ENCODE results near the gene HDC. TPM values are rescaled to one million over a fixed set of nuclear protein-coding genes. Genes with fewer than 3 reads are reported as not detected.

The HDC gene
- total and polyA plus RNA-seq, 2 donors (not counting 3 experiments of a cell fraction or from before 2014, with no cell fraction given) = not detected

DNA sequence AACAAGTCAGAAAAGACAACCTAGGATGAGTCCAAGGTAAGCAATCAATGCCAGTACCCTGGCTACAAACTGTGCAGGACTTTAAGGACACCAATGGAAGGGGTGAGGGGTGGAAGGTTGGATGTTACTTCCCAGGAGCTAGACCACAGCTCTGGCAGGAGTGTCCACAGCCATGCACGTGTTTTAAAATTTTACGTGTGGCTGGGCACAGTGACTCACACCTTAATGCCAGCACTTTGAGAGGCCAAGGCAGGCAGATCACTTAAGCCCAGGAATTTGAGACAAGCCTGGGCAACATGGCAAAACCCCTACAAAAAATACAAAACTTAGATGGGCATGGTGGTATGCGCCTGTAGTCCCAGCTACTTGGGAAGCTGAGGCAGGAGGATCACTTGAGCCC, 14.7 kb upstream of the HDC start:
- ChIA-PET CTCF (interaction anchor here (2.6 kb wide), 1 partner anchor 36 kb away, joined by 8 read pairs; no protein-coding TSS in a partner anchor), POLR2A (no interaction called here)
- H3K4me1 ChIP-seq (ENCODE audit: control insufficient read depth, extremely low read depth, insufficient read depth, low read length) = no peaks in the 10 kb centered on the region
- H3K9ac ChIP-seq (replicated peaks; ENCODE audit: extremely low read depth, insufficient read depth, low read length) = no peak overlapping the region
- H3K27ac ChIP-seq (ENCODE audit: insufficient read depth, low read depth, low read length) = no peak overlapping the region
- no peak overlapping the region for H3K4me3 ChIP-seq (replicated peaks in 1 of 3; ENCODE audit: insufficient read depth in 1 of 3, low read depth in 1 of 3, low read length in 3 of 3)
- no peaks in the 10 kb centered on the region for H3K27me3 ChIP-seq (ENCODE audit: control insufficient read depth in 2 of 2, insufficient read depth in 2 of 2, low read length in 2 of 2)
- dilution Hi-C loops (cut with MboI; ENCODE audit: extremely low pct_ligation_motif_present, low sequenced_read_pairs) (no loop called here), intact Hi-C loops (cut with micrococcal nuclease) (no loop called here)
- no peak for DNase-seq (ENCODE audit: low read depth, low spot score)
- TF ChIP-seq MYC (IDR thresholded peaks at IDR 0.05; ENCODE audit: low read depth, low read length) = no peak
- TF ChIP-seq, protein P1, sequence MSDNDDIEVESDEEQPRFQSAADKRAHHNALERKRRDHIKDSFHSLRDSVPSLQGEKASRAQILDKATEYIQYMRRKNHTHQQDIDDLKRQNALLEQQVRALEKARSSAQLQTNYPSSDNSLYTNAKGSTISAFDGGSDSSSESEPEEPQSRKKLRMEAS (IDR thresholded peaks at IDR 0.05; ENCODE audit: insufficient read depth, insufficient read length) = no peak
- TF ChIP-seq, protein P2, sequence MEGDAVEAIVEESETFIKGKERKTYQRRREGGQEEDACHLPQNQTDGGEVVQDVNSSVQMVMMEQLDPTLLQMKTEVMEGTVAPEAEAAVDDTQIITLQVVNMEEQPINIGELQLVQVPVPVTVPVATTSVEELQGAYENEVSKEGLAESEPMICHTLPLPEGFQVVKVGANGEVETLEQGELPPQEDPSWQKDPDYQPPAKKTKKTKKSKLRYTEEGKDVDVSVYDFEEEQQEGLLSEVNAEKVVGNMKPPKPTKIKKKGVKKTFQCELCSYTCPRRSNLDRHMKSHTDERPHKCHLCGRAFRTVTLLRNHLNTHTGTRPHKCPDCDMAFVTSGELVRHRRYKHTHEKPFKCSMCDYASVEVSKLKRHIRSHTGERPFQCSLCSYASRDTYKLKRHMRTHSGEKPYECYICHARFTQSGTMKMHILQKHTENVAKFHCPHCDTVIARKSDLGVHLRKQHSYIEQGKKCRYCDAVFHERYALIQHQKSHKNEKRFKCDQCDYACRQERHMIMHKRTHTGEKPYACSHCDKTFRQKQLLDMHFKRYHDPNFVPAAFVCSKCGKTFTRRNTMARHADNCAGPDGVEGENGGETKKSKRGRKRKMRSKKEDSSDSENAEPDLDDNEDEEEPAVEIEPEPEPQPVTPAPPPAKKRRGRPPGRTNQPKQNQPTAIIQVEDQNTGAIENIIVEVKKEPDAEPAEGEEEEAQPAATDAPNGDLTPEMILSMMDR (IDR thresholded peaks at IDR 0.05; ENCODE audit: extremely low read depth in 1 of 2, insufficient read depth in 1 of 2, low read depth in 1 of 2, low read length in 2 of 2) = no peak
- no peak for TF ChIP-seq JUN (IDR thresholded peaks at IDR 0.05; ENCODE audit: borderline replicate concordance, insufficient read depth, insufficient read length, low read depth)
- no peak for TF ChIP-seq GATA2 (IDR thresholded peaks at IDR 0.05; ENCODE audit: insufficient read depth, insufficient read length, low read depth, low read length)
- TF ChIP-seq POLR2AphosphoS5 (IDR thresholded peaks at IDR 0.05; ENCODE audit: insufficient read depth, low read depth, low read length) = no peak
- TF ChIP-seq FOS (IDR thresholded peaks at IDR 0.05; ENCODE audit: borderline replicate concordance, insufficient read depth, low read length) = no peak
- TF ChIP-seq POLR2A (IDR thresholded peaks at IDR 0.05; ENCODE audit: low read depth, low read length) = no peak
- no peaks in the 10 kb centered on the region for H3K79me2 ChIP-seq (ENCODE audit: control insufficient read depth, insufficient read depth, low read length)
- H3K9me1 ChIP-seq (replicated peaks; ENCODE audit: control insufficient read depth, extremely low read depth, insufficient read depth, low read length) = no peaks in the 10 kb centered on the region
- H3K36me3 ChIP-seq (ENCODE audit: control insufficient read depth in 2 of 2, extremely low read depth in 1 of 2, insufficient read depth in 2 of 2, low read length in 2 of 2) = peaks cover 0 to 4% of the 10 kb centered on the region in 2 experiments
- no TSS peak for BruUV-seq (replicated peaks)
- no peak overlapping the region for H2AFZ ChIP-seq (ENCODE audit: low read depth, low read length)
- H3K4me2 ChIP-seq (ENCODE audit: insufficient read depth, low read length) = no peak overlapping the region
- H3K9me3 ChIP-seq (replicated peaks; ENCODE audit: control insufficient read depth, insufficient read depth, low read length) = no peaks in the 10 kb centered on the region
- no peak for FAIRE-seq
- H4K20me1 ChIP-seq (replicated peaks; ENCODE audit: control insufficient read depth, extremely low read depth, insufficient read depth, low read length) = no peaks in the 10 kb centered on the region
